Measurements from ENCODE around the gene QPRT. TPM values are rescaled to one million over a fixed set of nuclear protein-coding genes. Genes with fewer than 3 reads are reported as not detected.
"Not testable (repeated sequence)": the region's sequence is repeated elsewhere in the genome, so short reads cannot be mapped to it uniquely, and the experiment has no call there.

The QPRT gene
- total RNA-seq, 1 experiment from 2014 or later: 0.52 TPM

- H3K4me1 ChIP-seq (ENCODE audit: control insufficient read depth in 1 of 2, insufficient read depth in 2 of 2, low read length in 2 of 2); H2AFZ ChIP-seq (ENCODE audit: low read depth, low read length, poor library complexity, severe bottlenecking); ATAC-seq; H3K4me2 ChIP-seq (ENCODE audit: low read length); RAD21 ChIA-PET (ENCODE audit: low non-redundant PET in 1 of 2, low total read pairs in 2 of 2, uncharacterized antibody in 2 of 2, unreplicated experiment in 2 of 2); H3K79me2 ChIP-seq (ENCODE audit: insufficient read depth, low read length); H3K9ac ChIP-seq (ENCODE audit: low read length); H3K27me3 ChIP-seq (ENCODE audit: insufficient read depth, low read length); POLR2A ChIA-PET; H3K27ac ChIP-seq (ENCODE audit: low read depth, low read length); DNase-seq (ENCODE audit: low read depth, low spot score); BruUV-seq (replicated peaks); H3K9me3 ChIP-seq (ENCODE audit: control insufficient read depth in 1 of 2, insufficient read depth in 1 of 2, low read depth in 1 of 2, low read length in 2 of 2); H3K9me2 ChIP-seq (ENCODE audit: insufficient read depth); H3K4me3 ChIP-seq (replicated peaks in 1 of 2; ENCODE audit: low read depth in 1 of 2, low read length in 2 of 2); H3K36me3 ChIP-seq (ENCODE audit: control insufficient read depth in 1 of 2, insufficient read depth in 2 of 2, low read length in 2 of 2); intact Hi-C loops (cut with micrococcal nuclease); CTCF ChIA-PET; H4K20me1 ChIP-seq (ENCODE audit: insufficient read depth): not testable (repeated sequence)
These were observed 47.3 kb upstream of the QPRT start for GRCh38 chr16:29631658-29632057.

- CTCF ChIA-PET; H2AFZ ChIP-seq (ENCODE audit: low read depth, low read length, poor library complexity, severe bottlenecking); H3K27ac ChIP-seq (ENCODE audit: low read depth, low read length); BruUV-seq (replicated peaks); H3K4me2 ChIP-seq (ENCODE audit: low read length); H3K36me3 ChIP-seq (ENCODE audit: control insufficient read depth in 1 of 2, insufficient read depth in 2 of 2, low read length in 2 of 2); H4K20me1 ChIP-seq (ENCODE audit: insufficient read depth); POLR2A ChIA-PET; ATAC-seq; H3K27me3 ChIP-seq (ENCODE audit: insufficient read depth, low read length); H3K9me2 ChIP-seq (ENCODE audit: insufficient read depth); H3K79me2 ChIP-seq (ENCODE audit: insufficient read depth, low read length); H3K4me3 ChIP-seq (replicated peaks in 1 of 2; ENCODE audit: low read depth in 1 of 2, low read length in 2 of 2); H3K4me1 ChIP-seq (ENCODE audit: control insufficient read depth in 1 of 2, insufficient read depth in 2 of 2, low read length in 2 of 2); DNase-seq (ENCODE audit: low read depth, low spot score); RAD21 ChIA-PET (ENCODE audit: low non-redundant PET in 1 of 2, low total read pairs in 2 of 2, uncharacterized antibody in 2 of 2, unreplicated experiment in 2 of 2); intact Hi-C loops (cut with micrococcal nuclease); H3K9me3 ChIP-seq (ENCODE audit: control insufficient read depth in 1 of 2, insufficient read depth in 1 of 2, low read depth in 1 of 2, low read length in 2 of 2); H3K9ac ChIP-seq (ENCODE audit: low read length): not testable (repeated sequence)
These were observed 43.1 kb upstream of the QPRT start for GRCh38 chr16:29635902-29636301.

DNA sequence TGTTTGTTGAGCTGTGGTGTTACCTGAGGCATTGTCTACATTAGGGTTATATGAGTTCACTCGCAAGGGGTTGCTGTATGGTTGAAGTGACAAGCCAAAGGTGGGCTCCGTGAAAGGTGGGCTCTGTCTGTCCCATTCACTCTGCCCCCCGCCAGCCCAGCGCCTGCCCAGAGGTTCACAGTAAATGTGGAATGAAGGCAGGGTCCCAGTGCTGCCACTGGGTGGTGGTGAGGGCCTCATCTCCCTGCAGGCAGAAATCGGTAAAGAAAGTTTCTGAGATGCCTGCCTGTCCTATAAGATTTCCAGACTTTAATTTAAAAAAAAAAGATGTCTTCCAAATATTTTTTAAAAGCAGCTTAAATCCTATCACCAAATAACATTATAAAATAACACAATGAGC, 42.6 kb upstream of the QPRT start:
- intact Hi-C loops (cut with micrococcal nuclease): not testable (repeated sequence)

GRCh38 chr16:29638751-29639150, 40.2 kb upstream of the QPRT start:
- intact Hi-C loops (cut with micrococcal nuclease); H3K9ac ChIP-seq (ENCODE audit: low read length); POLR2A ChIA-PET; H3K4me2 ChIP-seq (ENCODE audit: low read length); H3K27ac ChIP-seq (ENCODE audit: low read depth, low read length); H3K4me3 ChIP-seq (replicated peaks in 1 of 2; ENCODE audit: low read depth in 1 of 2, low read length in 2 of 2); RAD21 ChIA-PET (ENCODE audit: low non-redundant PET in 1 of 2, low total read pairs in 2 of 2, uncharacterized antibody in 2 of 2, unreplicated experiment in 2 of 2); H3K27me3 ChIP-seq (ENCODE audit: insufficient read depth, low read length); H3K9me3 ChIP-seq (ENCODE audit: control insufficient read depth in 1 of 2, insufficient read depth in 1 of 2, low read depth in 1 of 2, low read length in 2 of 2); H3K4me1 ChIP-seq (ENCODE audit: control insufficient read depth in 1 of 2, insufficient read depth in 2 of 2, low read length in 2 of 2); H3K79me2 ChIP-seq (ENCODE audit: insufficient read depth, low read length); H4K20me1 ChIP-seq (ENCODE audit: insufficient read depth); DNase-seq (ENCODE audit: low read depth, low spot score); CTCF ChIA-PET; H3K36me3 ChIP-seq (ENCODE audit: control insufficient read depth in 1 of 2, insufficient read depth in 2 of 2, low read length in 2 of 2); H3K9me2 ChIP-seq (ENCODE audit: insufficient read depth); ATAC-seq; H2AFZ ChIP-seq (ENCODE audit: low read depth, low read length, poor library complexity, severe bottlenecking); BruUV-seq (replicated peaks): not testable (repeated sequence)

More for the DNA sequence above, 42.6 kb upstream of the QPRT start:
- H4K20me1 ChIP-seq (ENCODE audit: insufficient read depth); H2AFZ ChIP-seq (ENCODE audit: low read depth, low read length, poor library complexity, severe bottlenecking); H3K4me2 ChIP-seq (ENCODE audit: low read length); H3K79me2 ChIP-seq (ENCODE audit: insufficient read depth, low read length); H3K27ac ChIP-seq (ENCODE audit: low read depth, low read length); H3K27me3 ChIP-seq (ENCODE audit: insufficient read depth, low read length); RAD21 ChIA-PET (ENCODE audit: low non-redundant PET in 1 of 2, low total read pairs in 2 of 2, uncharacterized antibody in 2 of 2, unreplicated experiment in 2 of 2); H3K9me2 ChIP-seq (ENCODE audit: insufficient read depth); H3K9me3 ChIP-seq (ENCODE audit: control insufficient read depth in 1 of 2, insufficient read depth in 1 of 2, low read depth in 1 of 2, low read length in 2 of 2); H3K9ac ChIP-seq (ENCODE audit: low read length); CTCF ChIA-PET; H3K36me3 ChIP-seq (ENCODE audit: control insufficient read depth in 1 of 2, insufficient read depth in 2 of 2, low read length in 2 of 2); BruUV-seq (replicated peaks); DNase-seq (ENCODE audit: low read depth, low spot score); POLR2A ChIA-PET; H3K4me3 ChIP-seq (replicated peaks in 1 of 2; ENCODE audit: low read depth in 1 of 2, low read length in 2 of 2); H3K4me1 ChIP-seq (ENCODE audit: control insufficient read depth in 1 of 2, insufficient read depth in 2 of 2, low read length in 2 of 2): not testable (repeated sequence)
- ATAC-seq: peak; percentile 72

Data from HCT116 (cell line).